ENCODE measurements around the gene ANKRD28. TPM values are rescaled to one million over a fixed set of nuclear protein-coding genes. Genes with fewer than 3 reads are reported as not detected.

Gene ANKRD28
- total and polyA plus RNA-seq, 2 experiments from 2014 or later: 15.2 to 61.3 TPM

DNA sequence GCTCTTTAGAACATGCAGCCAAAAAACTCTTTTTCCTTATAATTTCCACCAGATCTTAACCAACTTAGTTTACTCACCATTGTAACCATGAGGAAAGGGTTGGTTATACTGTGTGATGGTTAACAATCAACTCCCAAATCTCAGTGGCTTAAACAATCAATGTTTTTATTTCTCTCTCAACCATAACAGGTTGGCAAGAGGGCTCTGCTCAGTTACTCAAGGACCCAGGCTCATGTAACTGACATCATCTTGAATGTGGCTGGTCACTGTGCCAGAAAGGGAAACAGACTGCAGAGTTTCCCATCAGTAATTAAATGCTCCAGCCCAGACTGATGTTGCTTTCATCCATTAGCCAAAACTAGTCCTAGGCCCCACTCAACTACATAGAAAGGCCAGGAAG, 69.0 kb downstream of the ANKRD28 start (continued):
- TF ChIP-seq CREB1 (CRISPR knock-in tag; IDR thresholded peaks at IDR 0.05; ENCODE audit: low read depth) (no peak), ZNF114 (CRISPR knock-in tag; IDR thresholded peaks at IDR 0.05) (no peak)

DNA sequence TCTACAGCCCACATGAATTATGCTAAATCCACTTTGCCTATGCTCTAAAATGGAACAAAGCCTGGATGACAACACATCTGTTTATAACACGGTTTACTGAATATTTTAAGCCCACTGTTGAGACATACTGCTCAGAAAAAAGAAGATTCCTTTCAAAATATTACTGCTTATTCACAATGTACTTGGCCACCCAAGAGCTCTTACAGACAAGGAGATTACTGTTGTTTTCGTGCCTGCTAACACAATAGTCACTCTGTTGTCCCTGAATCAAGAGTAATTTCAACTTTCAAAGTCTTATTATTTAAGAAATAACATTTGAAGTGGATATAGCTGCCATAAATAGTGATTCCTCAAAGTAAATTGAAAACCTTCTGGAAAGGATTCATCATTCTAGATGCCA, 70.9 kb downstream of the ANKRD28 start:
- no peak overlapping the region for H3K27ac ChIP-seq (ENCODE audit: low read depth)
- H3F3A ChIP-seq (replicated peaks; ENCODE audit: low read depth): no peaks in the 10 kb centered on the region
- H3K27ac Mint-ChIP-seq: peak overlapping the region; percentile 88; the same call in 1 of the 2 replicates
- H4K20me1 ChIP-seq (replicated peaks; ENCODE audit: insufficient read depth): no peaks in the 10 kb centered on the region
- no peak overlapping the region for H3K4me2 ChIP-seq
- H3K36me3 ChIP-seq (ENCODE audit: insufficient read depth): no peaks in the 10 kb centered on the region
- H3K27me3 ChIP-seq (ENCODE audit: insufficient read depth): no peaks in the 10 kb centered on the region
- peaks cover 28% of the 10 kb centered on the region; the same call in 2 of the 3 replicates for H3K36me3 Mint-ChIP-seq (ENCODE audit: low read depth)
- no peak overlapping the region for H2AFZ ChIP-seq
- peaks cover 10% of the 10 kb centered on the region; the same call in 2 of the 3 replicates for H3K4me1 Mint-ChIP-seq
- no peak overlapping the region for H3K4me3 Mint-ChIP-seq
- no peaks in the 10 kb centered on the region for H3K9me2 ChIP-seq (ENCODE audit: insufficient read depth)
- no peak for TF ChIP-seq POLR2AphosphoS5 (IDR thresholded peaks at IDR 0.05; ENCODE audit: low read depth)
- TF ChIP-seq NANOG (IDR thresholded peaks at IDR 0.05; ENCODE audit: borderline replicate concordance): no peak
- no peak for TF ChIP-seq JUNB (IDR thresholded peaks at IDR 0.05; ENCODE audit: unreplicated experiment)
- TF ChIP-seq ZNF114 (CRISPR knock-in tag; IDR thresholded peaks at IDR 0.05): no peak
- TF ChIP-seq, protein P1, sequence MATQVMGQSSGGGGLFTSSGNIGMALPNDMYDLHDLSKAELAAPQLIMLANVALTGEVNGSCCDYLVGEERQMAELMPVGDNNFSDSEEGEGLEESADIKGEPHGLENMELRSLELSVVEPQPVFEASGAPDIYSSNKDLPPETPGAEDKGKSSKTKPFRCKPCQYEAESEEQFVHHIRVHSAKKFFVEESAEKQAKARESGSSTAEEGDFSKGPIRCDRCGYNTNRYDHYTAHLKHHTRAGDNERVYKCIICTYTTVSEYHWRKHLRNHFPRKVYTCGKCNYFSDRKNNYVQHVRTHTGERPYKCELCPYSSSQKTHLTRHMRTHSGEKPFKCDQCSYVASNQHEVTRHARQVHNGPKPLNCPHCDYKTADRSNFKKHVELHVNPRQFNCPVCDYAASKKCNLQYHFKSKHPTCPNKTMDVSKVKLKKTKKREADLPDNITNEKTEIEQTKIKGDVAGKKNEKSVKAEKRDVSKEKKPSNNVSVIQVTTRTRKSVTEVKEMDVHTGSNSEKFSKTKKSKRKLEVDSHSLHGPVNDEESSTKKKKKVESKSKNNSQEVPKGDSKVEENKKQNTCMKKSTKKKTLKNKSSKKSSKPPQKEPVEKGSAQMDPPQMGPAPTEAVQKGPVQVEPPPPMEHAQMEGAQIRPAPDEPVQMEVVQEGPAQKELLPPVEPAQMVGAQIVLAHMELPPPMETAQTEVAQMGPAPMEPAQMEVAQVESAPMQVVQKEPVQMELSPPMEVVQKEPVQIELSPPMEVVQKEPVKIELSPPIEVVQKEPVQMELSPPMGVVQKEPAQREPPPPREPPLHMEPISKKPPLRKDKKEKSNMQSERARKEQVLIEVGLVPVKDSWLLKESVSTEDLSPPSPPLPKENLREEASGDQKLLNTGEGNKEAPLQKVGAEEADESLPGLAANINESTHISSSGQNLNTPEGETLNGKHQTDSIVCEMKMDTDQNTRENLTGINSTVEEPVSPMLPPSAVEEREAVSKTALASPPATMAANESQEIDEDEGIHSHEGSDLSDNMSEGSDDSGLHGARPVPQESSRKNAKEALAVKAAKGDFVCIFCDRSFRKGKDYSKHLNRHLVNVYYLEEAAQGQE (IDR thresholded peaks at IDR 0.05; ENCODE audit: unreplicated experiment): no peak
- TF ChIP-seq EZH2phosphoT487 (IDR thresholded peaks at IDR 0.05; ENCODE audit: unreplicated experiment): no peak
- TF ChIP-seq STAT1 (IDR thresholded peaks at IDR 0.05; ENCODE audit: unreplicated experiment): no peak
- no peaks in the 10 kb centered on the region for H3K79me2 ChIP-seq (replicated peaks; ENCODE audit: insufficient read depth)
- H3K4me3 ChIP-seq: no peak overlapping the region
- no peak for DNase-seq (ENCODE audit: low spot score)
- ATAC-seq: no peak
- no peaks in the 10 kb centered on the region for H3K9me3 Mint-ChIP-seq
- H3K27me3 Mint-ChIP-seq (ENCODE audit: insufficient read depth, low read depth, poor library complexity): no peaks in the 10 kb centered on the region
- H3K4me1 ChIP-seq (ENCODE audit: insufficient read depth): no peaks in the 10 kb centered on the region

DNA sequence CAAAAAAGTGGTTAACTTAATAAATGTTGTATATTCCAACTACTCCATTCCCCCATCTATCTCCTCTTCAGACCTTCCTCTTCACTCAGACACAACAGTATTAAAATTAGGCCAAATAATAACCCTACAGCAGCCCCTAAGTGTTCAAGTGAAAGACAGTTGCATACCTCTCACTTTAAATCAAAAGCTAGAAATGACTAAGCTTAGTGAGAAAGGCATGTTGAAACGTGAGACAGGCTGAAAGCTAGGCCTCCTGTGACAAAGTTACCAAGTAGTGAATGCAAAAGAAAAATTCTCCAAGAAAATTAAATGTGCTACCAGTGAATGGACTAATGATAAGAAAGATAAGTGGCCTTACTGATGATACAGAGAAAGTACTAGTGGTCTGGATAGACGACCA, 71.7 kb downstream of the ANKRD28 start:
- H4K20me1 ChIP-seq (replicated peaks; ENCODE audit: insufficient read depth): no peaks in the 10 kb centered on the region
- H3K4me3 ChIP-seq: no peak overlapping the region
- H3K36me3 ChIP-seq (ENCODE audit: insufficient read depth): no peaks in the 10 kb centered on the region
- Mint-ChIP-seq H3K4me3 (no peak overlapping the region), H3K9me3 (no peaks in the 10 kb centered on the region), H3K27ac (peak overlapping the region; percentile 88), H3K4me1 (peaks cover 10% of the 10 kb centered on the region; the same call in 2 of the 3 replicates), H3K27me3 (ENCODE audit: insufficient read depth, low read depth, poor library complexity) (no peaks in the 10 kb centered on the region), H3K36me3 (ENCODE audit: low read depth) (peaks cover 25% of the 10 kb centered on the region; the same call in 2 of the 3 replicates)
- ATAC-seq (no peak), DNase-seq (ENCODE audit: low spot score) (peak; percentile 18)
- no peak overlapping the region for H2AFZ ChIP-seq
- no peaks in the 10 kb centered on the region for H3K9me2 ChIP-seq (ENCODE audit: insufficient read depth)
- no peak overlapping the region for H3K4me2 ChIP-seq
- H3K27ac ChIP-seq (ENCODE audit: low read depth): peak overlapping the region; percentile 41; the same call in 1 of the 2 replicates
- no peaks in the 10 kb centered on the region for H3K79me2 ChIP-seq (replicated peaks; ENCODE audit: insufficient read depth)
- H3K4me1 ChIP-seq (ENCODE audit: insufficient read depth): no peaks in the 10 kb centered on the region
- no peaks in the 10 kb centered on the region for H3K27me3 ChIP-seq (ENCODE audit: insufficient read depth)
- H3F3A ChIP-seq (replicated peaks; ENCODE audit: low read depth): no peaks in the 10 kb centered on the region
- TF ChIP-seq, protein P2, sequence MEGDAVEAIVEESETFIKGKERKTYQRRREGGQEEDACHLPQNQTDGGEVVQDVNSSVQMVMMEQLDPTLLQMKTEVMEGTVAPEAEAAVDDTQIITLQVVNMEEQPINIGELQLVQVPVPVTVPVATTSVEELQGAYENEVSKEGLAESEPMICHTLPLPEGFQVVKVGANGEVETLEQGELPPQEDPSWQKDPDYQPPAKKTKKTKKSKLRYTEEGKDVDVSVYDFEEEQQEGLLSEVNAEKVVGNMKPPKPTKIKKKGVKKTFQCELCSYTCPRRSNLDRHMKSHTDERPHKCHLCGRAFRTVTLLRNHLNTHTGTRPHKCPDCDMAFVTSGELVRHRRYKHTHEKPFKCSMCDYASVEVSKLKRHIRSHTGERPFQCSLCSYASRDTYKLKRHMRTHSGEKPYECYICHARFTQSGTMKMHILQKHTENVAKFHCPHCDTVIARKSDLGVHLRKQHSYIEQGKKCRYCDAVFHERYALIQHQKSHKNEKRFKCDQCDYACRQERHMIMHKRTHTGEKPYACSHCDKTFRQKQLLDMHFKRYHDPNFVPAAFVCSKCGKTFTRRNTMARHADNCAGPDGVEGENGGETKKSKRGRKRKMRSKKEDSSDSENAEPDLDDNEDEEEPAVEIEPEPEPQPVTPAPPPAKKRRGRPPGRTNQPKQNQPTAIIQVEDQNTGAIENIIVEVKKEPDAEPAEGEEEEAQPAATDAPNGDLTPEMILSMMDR (conservative IDR thresholded peaks at IDR 0.05; ENCODE audit: low read depth in 2 of 2): no peak
- TF ChIP-seq, protein P3, sequence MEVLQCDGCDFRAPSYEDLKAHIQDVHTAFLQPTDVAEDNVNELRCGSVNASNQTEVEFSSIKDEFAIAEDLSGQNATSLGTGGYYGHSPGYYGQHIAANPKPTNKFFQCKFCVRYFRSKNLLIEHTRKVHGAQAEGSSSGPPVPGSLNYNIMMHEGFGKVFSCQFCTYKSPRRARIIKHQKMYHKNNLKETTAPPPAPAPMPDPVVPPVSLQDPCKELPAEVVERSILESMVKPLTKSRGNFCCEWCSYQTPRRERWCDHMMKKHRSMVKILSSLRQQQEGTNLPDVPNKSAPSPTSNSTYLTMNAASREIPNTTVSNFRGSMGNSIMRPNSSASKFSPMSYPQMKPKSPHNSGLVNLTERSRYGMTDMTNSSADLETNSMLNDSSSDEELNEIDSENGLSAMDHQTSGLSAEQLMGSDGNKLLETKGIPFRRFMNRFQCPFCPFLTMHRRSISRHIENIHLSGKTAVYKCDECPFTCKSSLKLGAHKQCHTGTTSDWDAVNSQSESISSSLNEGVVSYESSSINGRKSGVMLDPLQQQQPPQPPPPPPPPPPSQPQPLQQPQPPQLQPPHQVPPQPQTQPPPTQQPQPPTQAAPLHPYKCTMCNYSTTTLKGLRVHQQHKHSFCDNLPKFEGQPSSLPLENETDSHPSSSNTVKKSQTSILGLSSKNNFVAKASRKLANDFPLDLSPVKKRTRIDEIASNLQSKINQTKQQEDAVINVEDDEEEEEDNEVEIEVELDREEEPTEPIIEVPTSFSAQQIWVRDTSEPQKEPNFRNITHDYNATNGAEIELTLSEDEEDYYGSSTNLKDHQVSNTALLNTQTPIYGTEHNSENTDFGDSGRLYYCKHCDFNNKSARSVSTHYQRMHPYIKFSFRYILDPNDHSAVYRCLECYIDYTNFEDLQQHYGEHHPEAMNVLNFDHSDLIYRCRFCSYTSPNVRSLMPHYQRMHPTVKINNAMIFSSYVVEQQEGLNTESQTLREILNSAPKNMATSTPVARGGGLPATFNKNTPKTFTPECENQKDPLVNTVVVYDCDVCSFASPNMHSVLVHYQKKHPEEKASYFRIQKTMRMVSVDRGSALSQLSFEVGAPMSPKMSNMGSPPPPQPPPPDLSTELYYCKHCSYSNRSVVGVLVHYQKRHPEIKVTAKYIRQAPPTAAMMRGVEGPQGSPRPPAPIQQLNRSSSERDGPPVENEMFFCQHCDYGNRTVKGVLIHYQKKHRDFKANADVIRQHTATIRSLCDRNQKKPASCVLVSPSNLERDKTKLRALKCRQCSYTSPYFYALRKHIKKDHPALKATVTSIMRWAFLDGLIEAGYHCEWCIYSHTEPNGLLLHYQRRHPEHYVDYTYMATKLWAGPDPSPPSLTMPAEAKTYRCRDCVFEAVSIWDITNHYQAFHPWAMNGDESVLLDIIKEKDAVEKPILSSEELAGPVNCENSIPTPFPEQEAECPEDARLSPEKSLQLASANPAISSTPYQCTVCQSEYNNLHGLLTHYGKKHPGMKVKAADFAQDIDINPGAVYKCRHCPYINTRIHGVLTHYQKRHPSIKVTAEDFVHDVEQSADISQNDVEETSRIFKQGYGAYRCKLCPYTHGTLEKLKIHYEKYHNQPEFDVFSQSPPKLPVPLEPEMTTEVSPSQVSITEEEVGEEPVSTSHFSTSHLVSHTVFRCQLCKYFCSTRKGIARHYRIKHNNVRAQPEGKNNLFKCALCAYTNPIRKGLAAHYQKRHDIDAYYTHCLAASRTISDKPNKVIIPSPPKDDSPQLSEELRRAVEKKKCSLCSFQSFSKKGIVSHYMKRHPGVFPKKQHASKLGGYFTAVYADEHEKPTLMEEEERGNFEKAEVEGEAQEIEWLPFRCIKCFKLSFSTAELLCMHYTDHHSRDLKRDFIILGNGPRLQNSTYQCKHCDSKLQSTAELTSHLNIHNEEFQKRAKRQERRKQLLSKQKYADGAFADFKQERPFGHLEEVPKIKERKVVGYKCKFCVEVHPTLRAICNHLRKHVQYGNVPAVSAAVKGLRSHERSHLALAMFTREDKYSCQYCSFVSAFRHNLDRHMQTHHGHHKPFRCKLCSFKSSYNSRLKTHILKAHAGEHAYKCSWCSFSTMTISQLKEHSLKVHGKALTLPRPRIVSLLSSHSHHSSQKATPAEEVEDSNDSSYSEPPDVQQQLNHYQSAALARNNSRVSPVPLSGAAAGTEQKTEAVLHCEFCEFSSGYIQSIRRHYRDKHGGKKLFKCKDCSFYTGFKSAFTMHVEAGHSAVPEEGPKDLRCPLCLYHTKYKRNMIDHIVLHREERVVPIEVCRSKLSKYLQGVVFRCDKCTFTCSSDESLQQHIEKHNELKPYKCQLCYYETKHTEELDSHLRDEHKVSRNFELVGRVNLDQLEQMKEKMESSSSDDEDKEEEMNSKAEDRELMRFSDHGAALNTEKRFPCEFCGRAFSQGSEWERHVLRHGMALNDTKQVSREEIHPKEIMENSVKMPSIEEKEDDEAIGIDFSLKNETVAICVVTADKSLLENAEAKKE (CRISPR knock-in tag; IDR thresholded peaks at IDR 0.05): no peak
